ENCODE measurements around the gene FAM222A.
A peak's percentile ranks its signal among the peaks of the same experiment; 100 is the strongest.

The FAM222A gene

GRCh38 chr12:109715310-109716091, 1.9 kb downstream of the FAM222A start:
- POLR2A ChIA-PET = no interaction called here
- TF ChIP-seq ZSCAN5A (tag by site-specific recombination; IDR thresholded peaks at IDR 0.05) = no peak
- TF ChIP-seq ZNF629 (tag by site-specific recombination; IDR thresholded peaks at IDR 0.05) = peak; percentile 96
- no peak for TF ChIP-seq ZNF521 (tag by site-specific recombination; IDR thresholded peaks at IDR 0.05)
- TF ChIP-seq ZBTB21 (tag by site-specific recombination; IDR thresholded peaks at IDR 0.05) = peak; percentile 83
- TF ChIP-seq KLF1 (tag by site-specific recombination; IDR thresholded peaks at IDR 0.05) = peak; percentile 13; the same call in 1 of the 2 replicates
- TF ChIP-seq GLIS2 (tag by site-specific recombination; IDR thresholded peaks at IDR 0.05) = peak; percentile 27; the same call in 1 of the 2 replicates
- 0 out of 2 replicates have a peak, but pooled peaks have one; percentile 13 for TF ChIP-seq SP3 (tag by site-specific recombination; IDR thresholded peaks at IDR 0.05)
- TF ChIP-seq ZNF341 (tag by site-specific recombination; IDR thresholded peaks at IDR 0.05; ENCODE audit: low read depth) = 0 out of 2 replicates have a peak, but pooled peaks have one; percentile 10
- peak; percentile 38; the same call in 1 of the 2 replicates for TF ChIP-seq KLF9 (tag by site-specific recombination; IDR thresholded peaks at IDR 0.05; ENCODE audit: low read depth)
- Histone ChIP-seq H3K27ac (ENCODE audit: extremely low read depth, low read depth, low read length) (no peak overlapping the region), H3K9me3 (ENCODE audit: control insufficient read depth, insufficient read depth, low read depth, low read length) (no peaks in the 10 kb centered on the region), H3K4me1 (ENCODE audit: control insufficient read depth, insufficient read depth, low read length) (no peaks in the 10 kb centered on the region), H3K4me3 (ENCODE audit: low read depth, low read length) (no peak overlapping the region), H3K36me3 (ENCODE audit: control insufficient read depth in 2 of 2, insufficient read depth in 1 of 2, low read length in 2 of 2) (no peaks in the 10 kb centered on the region)
- CTCF ChIA-PET = interaction anchor here (0.7 to 1.2 kb wide), 6 partner anchors 8 to 282 kb away, joined by 3 to 9 read pairs (median 6); no protein-coding TSS in a partner anchor

DNA sequence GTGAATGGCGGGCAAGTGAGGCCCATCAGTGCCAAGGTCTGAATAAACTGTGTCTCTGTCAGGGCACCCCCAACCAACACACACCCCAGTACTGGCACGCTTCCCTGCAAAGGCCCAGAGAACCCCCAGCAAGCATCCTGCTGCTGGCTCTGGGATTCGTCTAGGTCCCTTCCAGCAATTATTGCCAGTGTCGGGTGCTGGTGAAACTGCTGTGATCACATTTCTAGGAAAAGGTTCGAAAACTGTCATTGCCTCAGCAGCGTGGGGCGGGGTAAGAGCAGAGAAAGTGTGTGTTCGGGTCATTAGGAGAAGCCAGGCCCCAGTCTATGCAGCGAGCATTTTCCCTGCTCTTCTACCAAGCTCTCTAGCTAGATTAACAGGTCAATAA, 2.5 kb downstream of the FAM222A start:
- Histone ChIP-seq H3K4me3 (ENCODE audit: low read depth, low read length) (no peak overlapping the region), H3K27ac (ENCODE audit: extremely low read depth, low read depth, low read length) (no peak overlapping the region), H3K4me1 (ENCODE audit: control insufficient read depth, insufficient read depth, low read length) (no peaks in the 10 kb centered on the region), H3K36me3 (ENCODE audit: control insufficient read depth in 2 of 2, insufficient read depth in 1 of 2, low read length in 2 of 2) (no peaks in the 10 kb centered on the region), H3K9me3 (ENCODE audit: control insufficient read depth, insufficient read depth, low read depth, low read length) (no peaks in the 10 kb centered on the region)
- ChIA-PET POLR2A (no interaction called here), CTCF (interaction anchor here (1.0 kb wide), 1 partner anchor 283 kb away, joined by 3 read pairs; no protein-coding TSS in a partner anchor)
- peak; percentile 51; the same call in 1 of the 2 replicates for TF ChIP-seq PRDM4 (tag by site-specific recombination; IDR thresholded peaks at IDR 0.05)
- peak; percentile 15; the same call in 1 of the 2 replicates for TF ChIP-seq GLIS2 (tag by site-specific recombination; IDR thresholded peaks at IDR 0.05)
- TF ChIP-seq PRDM1 (tag by site-specific recombination; IDR thresholded peaks at IDR 0.05) = 0 out of 2 replicates have a peak, but pooled peaks have one; percentile 8
- TF ChIP-seq ZNF658 (tag by site-specific recombination; IDR thresholded peaks at IDR 0.05) = no peak
- TF ChIP-seq ZNF624 (tag by site-specific recombination; IDR thresholded peaks at IDR 0.05) = no peak

GRCh38 chr12:109716512-109717389, 3.1 kb downstream of the FAM222A start:
- no peaks in the 10 kb centered on the region for H3K9me3 ChIP-seq (ENCODE audit: control insufficient read depth, insufficient read depth, low read depth, low read length)
- TF ChIP-seq SCRT2 (tag by site-specific recombination; IDR thresholded peaks at IDR 0.05) = 0 out of 2 replicates have a peak, but pooled peaks have one; percentile 40
- TF ChIP-seq REPIN1 (tag by site-specific recombination; IDR thresholded peaks at IDR 0.05; ENCODE audit: low read depth) = no peak
- no peaks in the 10 kb centered on the region for H3K36me3 ChIP-seq (ENCODE audit: control insufficient read depth in 2 of 2, insufficient read depth in 1 of 2, low read length in 2 of 2)
- H3K27ac ChIP-seq (ENCODE audit: extremely low read depth, low read depth, low read length) = no peak overlapping the region
- H3K4me3 ChIP-seq (ENCODE audit: low read depth, low read length) = no peak overlapping the region
- ChIA-PET CTCF (interaction anchor here (1.0 to 1.9 kb wide), 2 partner anchors 118 to 283 kb away, joined by 3 to 4 read pairs; no protein-coding TSS in a partner anchor), POLR2A (no interaction called here)
- H3K4me1 ChIP-seq (ENCODE audit: control insufficient read depth, insufficient read depth, low read length) = no peaks in the 10 kb centered on the region

Measured in HEK293 (cell line).